ENCODE results near the gene CLDN16. TPM values are rescaled to one million over a fixed set of nuclear protein-coding genes. Genes with fewer than 3 reads are reported as not detected.

The CLDN16 gene
- total RNA-seq, 2 donors from 2014 or later, result not detected

DNA sequence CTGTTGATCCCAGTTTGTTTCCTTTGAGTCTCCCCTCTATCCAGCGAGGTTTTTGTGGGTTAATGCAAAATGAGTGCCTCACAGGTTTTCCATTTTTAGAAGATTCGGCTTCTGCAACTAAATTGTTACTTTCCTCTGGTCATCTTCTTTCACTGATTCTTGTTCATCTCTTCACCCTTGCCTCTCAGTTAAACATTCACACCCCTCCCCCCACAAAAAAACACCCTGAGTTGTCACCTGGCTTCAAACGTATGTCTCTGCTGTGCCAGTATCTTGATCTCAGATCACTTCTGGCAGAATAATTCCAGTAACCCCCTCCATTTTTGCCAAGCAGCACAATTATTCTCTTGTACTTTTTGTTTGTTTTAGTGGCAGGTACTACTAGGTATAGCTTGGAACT is 12.3 kb upstream of the CLDN16 start:
- Histone ChIP-seq H3K4me1 (ENCODE audit: control insufficient read depth in 1 of 2, low read depth in 2 of 2) (peaks cover 0 to 7% of the 10 kb centered on the region in 2 donors), H3K36me3 (no peaks in the 10 kb centered on the region)

DNA sequence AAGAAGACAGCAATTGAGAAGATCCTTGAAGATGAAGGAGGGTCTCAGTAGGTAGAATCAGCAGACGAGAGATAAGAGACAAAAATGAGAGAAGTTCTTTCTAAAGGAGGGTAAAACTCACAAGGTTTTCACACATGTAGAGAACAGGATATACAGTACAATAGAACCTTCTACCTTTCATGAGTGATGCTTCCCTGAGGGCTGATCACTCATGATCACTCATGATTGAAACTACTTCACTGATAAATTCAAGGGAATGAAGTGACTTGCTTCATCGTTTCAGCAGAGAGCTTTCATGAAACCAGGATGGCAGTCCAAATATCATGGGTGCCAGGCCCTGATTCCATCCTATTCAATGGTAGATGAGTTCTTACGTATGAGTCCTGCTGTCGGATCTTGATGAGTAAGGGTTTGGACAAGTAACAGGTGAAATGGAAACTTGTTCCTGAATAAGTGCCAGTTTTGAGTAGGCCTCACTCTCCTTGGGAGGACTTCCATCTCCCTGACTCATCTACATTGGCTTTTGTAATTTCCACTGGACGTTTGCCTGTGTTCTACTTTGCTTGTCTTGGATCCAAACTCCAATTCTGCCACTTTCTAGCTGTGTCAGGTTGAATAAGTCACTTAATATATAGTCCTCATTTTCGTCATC is 9.6 kb upstream of the CLDN16 start:
- DNase-seq (ENCODE audit: low spot score) (no peak), ATAC-seq (ENCODE audit: insufficient number of reproducible peaks, low FRiP score, low read depth) (peak; percentile 94)
- TF ChIP-seq, protein P1, sequence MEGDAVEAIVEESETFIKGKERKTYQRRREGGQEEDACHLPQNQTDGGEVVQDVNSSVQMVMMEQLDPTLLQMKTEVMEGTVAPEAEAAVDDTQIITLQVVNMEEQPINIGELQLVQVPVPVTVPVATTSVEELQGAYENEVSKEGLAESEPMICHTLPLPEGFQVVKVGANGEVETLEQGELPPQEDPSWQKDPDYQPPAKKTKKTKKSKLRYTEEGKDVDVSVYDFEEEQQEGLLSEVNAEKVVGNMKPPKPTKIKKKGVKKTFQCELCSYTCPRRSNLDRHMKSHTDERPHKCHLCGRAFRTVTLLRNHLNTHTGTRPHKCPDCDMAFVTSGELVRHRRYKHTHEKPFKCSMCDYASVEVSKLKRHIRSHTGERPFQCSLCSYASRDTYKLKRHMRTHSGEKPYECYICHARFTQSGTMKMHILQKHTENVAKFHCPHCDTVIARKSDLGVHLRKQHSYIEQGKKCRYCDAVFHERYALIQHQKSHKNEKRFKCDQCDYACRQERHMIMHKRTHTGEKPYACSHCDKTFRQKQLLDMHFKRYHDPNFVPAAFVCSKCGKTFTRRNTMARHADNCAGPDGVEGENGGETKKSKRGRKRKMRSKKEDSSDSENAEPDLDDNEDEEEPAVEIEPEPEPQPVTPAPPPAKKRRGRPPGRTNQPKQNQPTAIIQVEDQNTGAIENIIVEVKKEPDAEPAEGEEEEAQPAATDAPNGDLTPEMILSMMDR (IDR thresholded peaks at IDR 0.05), result no peak
- Histone ChIP-seq H3K9me3 (no peaks in the 10 kb centered on the region), H3K4me1 (ENCODE audit: control insufficient read depth in 1 of 2, low read depth in 2 of 2) (peaks cover 0 to 7% of the 10 kb centered on the region in 2 donors), H3K27me3 (replicated peaks; ENCODE audit: insufficient read depth) (no peaks in the 10 kb centered on the region), H3K4me3 (no peak overlapping the region), H3K27ac (no peak overlapping the region), H3K36me3 (no peaks in the 10 kb centered on the region)

More for the DNA sequence above, 12.3 kb upstream of the CLDN16 start:
- Histone ChIP-seq H3K27me3 (replicated peaks; ENCODE audit: insufficient read depth) (no peaks in the 10 kb centered on the region), H3K4me3 (no peak overlapping the region), H3K27ac (no peak overlapping the region), H3K9me3 (no peaks in the 10 kb centered on the region)
- DNase-seq (ENCODE audit: low spot score) (no peak), ATAC-seq (ENCODE audit: insufficient number of reproducible peaks, low FRiP score, low read depth) (no peak)
- TF ChIP-seq, protein P1 (IDR thresholded peaks at IDR 0.05), result no peak

DNA sequence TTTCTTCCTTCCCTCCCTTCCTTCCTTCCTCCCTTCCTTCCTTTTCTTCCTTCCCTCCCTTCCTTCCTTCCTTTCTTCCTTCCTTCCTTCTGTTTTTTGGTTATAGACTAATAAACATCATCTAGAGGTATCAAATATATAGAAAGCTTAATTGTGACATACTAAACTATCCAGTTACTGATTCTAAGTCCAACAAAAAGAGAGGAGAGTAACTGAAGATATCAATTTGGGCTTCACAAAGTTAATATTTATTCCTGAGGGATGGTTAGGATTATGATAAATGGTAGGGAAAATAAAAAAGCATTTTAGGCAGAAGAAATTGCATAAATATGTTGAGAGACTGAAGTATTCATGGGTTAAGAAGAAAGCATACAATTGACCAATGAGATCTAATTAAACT is 7.8 kb upstream of the CLDN16 start:
- no peak overlapping the region for H3K27ac ChIP-seq
- DNase-seq (ENCODE audit: low spot score) (no peak), ATAC-seq (ENCODE audit: insufficient number of reproducible peaks, low FRiP score, low read depth) (no peak)
- H3K27me3 ChIP-seq (replicated peaks; ENCODE audit: insufficient read depth), result no peaks in the 10 kb centered on the region
- peaks cover 0 to 7% of the 10 kb centered on the region in 2 donors for H3K4me1 ChIP-seq (ENCODE audit: control insufficient read depth in 1 of 2, low read depth in 2 of 2)
- TF ChIP-seq, protein P1 (IDR thresholded peaks at IDR 0.05), result no peak
- H3K9me3 ChIP-seq, result no peaks in the 10 kb centered on the region
- H3K4me3 ChIP-seq, result no peak overlapping the region
- no peaks in the 10 kb centered on the region for H3K36me3 ChIP-seq

DNA sequence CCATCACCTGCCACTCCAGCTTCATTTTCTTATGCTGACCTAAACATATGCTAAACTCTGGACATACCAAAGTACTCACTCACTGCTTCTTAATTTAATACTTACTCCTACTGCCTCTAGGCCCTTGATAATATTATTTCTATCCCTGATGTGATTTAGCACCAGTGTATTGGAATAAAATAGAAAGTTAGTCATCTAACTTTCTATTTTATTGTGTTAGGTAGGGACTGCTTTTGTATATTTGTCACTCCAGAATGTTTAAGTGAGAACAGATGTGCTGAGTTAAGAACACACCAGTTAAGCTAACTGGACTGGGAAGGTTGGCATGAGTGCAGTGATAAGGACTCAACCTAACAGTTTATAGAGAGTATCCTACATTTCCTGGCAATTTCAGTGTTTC is 6.5 kb upstream of the CLDN16 start:
- TF ChIP-seq, protein P1 (IDR thresholded peaks at IDR 0.05), result no peak
- DNase-seq (ENCODE audit: low spot score), result no peak
- Histone ChIP-seq H3K36me3 (no peaks in the 10 kb centered on the region), H3K27ac (no peak overlapping the region), H3K4me3 (no peak overlapping the region), H3K9me3 (no peaks in the 10 kb centered on the region), H3K4me1 (ENCODE audit: control insufficient read depth in 1 of 2, low read depth in 2 of 2) (peaks cover 0 to 7% of the 10 kb centered on the region in 2 donors), H3K27me3 (replicated peaks; ENCODE audit: insufficient read depth) (no peaks in the 10 kb centered on the region)
- ATAC-seq (ENCODE audit: insufficient number of reproducible peaks, low FRiP score, low read depth), result no peak

DNA sequence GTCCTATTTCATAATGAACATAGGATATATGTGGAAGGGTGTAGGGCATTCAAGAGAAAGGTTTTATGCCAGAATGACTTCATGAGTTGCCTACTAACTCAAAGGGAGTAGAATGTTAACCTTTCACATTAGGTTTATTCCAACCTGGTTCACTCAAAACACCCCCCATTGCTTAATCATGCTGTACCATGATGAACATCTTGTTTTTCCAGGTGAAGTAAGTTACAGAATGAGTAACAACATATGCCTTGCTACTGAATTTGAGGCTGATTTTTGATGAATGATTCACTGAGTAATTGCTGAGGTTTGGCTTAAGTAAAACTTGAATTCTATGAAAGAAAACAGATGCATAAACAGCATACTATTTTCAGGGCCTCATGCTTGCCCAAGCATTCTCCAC is 5.9 kb upstream of the CLDN16 start:
- TF ChIP-seq, protein P1 (IDR thresholded peaks at IDR 0.05), result no peak
- Histone ChIP-seq H3K36me3 (no peaks in the 10 kb centered on the region), H3K27me3 (replicated peaks; ENCODE audit: insufficient read depth) (no peaks in the 10 kb centered on the region), H3K27ac (no peak overlapping the region), H3K4me3 (no peak overlapping the region), H3K4me1 (ENCODE audit: control insufficient read depth in 1 of 2, low read depth in 2 of 2) (peaks cover 0 to 7% of the 10 kb centered on the region in 2 donors), H3K9me3 (no peaks in the 10 kb centered on the region)
- ATAC-seq (ENCODE audit: insufficient number of reproducible peaks, low FRiP score, low read depth) (no peak), DNase-seq (ENCODE audit: low spot score) (no peak)
